Ramos (cell line): Measurements from ENCODE around the gene TCP11.

Experiments
- in situ Hi-C: fragments of 300-500 bp; cut with MboI; formaldehyde crosslinking; loops from one replicate; pipeline ENCODE4 v1.14.3; 2022; ENCODE audit warnings: low sequenced_read_pairs; ENCODE audit not compliant: unreplicated experiment

Gene TCP11

DNA sequence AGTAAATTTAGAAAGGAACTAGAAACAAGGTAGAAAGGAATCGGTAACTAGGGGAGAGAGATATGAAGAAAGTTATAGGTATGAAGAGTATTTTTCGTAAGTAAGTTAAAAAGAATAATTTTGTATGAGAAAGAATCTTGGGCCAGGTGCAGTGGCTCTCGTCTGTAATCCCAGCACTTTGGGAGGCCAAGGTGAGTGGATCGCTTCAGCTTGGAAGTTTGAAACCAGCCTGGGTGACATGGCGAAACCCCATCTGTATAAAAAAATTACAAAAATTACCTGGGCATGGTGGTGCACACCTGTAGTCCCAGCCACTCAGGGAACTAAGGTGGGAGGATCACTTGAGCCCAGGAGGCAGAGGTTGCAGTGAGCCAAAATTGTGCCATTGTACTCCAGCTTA lies 42.0 kb downstream of the TCP11 start:
- in situ Hi-C loops = no loop called here

DNA sequence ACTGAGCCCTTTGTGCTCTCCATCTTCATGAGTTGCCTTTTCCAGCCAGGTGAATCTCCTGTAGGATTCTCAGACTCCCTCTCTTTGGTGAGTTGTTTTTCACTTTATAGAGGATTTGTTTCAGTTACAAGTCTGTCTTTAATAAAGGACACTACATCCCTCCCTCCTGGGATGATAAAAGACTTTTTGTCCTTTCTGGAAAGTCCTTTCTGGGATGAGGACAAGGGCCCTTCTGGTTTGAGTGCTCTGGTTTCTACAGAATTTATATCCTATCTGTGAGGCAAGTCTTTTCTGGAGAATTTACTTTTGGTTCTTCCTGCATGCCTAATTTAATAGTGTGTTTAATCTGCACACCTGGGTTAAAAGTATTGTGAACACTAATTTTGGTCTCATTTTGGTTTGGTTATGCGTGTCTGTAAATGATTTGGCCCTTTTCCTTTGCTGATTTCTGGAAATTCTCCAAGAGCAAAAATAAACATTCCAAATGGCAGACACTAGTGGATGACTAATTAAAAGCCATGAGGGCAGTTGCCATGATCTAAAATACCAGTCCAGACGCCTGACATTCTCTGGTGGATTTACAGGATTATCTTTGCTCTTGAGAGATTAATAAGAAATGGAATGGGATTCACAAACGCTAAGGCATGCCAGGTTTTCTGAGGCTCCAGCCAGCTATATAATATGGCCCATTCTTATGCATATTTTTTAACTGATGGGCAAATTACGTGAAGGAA lies 44.8 kb downstream of the TCP11 start:
- in situ Hi-C loops = no loop called here

DNA sequence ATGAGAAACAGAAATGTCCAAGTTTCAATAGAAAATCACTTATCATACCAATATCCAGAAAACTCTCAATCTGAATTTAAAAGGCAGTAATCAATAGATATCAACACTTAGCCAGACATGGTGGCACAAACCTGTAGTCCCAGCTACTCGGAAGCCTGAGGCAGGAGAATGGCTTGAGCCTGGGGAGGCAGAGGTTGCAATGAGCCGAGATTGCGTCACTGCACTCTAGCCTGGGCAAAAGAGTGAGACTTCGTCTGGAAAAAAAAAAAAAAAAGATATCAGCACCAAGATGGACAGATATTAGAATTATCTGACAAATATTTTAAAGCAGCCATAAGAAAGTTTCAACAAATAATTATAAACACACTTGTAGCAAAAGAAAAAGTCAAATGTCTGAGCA lies 47.0 kb downstream of the TCP11 start:
- in situ Hi-C loops = no loop called here

DNA sequence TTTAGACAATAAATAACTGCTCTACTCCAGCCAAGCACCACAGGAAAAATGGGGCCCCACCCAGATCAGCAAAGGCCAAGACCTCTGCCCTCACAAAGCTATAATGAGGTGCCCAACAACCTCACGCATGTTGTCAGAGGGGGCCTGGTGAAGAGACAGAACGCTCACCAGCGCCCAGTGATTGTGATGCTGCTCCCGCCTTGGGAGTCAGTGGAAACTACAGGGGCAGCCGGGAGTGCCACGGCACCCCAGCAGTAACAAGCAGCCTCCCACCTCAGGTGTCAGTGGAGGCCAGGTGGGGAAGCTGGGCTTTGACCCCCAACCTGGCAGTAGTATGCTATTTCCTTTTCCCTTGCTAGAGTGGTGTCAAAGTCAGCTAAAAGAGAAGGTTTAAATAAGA lies 47.4 kb downstream of the TCP11 start:
- in situ Hi-C loops = no loop called here

DNA sequence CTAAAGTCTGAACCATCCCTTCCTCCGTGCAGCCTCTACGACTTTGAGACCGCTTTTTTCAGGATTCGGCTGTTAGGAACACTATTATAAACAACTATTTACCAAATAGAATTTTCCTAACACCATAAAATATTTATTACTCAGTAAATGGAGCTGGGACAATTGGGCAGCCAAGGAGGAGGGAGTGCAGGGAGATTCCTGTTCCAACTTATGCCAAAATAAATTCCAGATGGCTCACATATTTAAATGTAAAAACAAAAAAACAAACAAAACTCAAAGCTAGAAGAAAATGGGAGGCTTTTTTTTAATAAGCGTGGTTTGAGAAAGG lies 48.1 kb downstream of the TCP11 start:
- in situ Hi-C loops = no loop called here

DNA sequence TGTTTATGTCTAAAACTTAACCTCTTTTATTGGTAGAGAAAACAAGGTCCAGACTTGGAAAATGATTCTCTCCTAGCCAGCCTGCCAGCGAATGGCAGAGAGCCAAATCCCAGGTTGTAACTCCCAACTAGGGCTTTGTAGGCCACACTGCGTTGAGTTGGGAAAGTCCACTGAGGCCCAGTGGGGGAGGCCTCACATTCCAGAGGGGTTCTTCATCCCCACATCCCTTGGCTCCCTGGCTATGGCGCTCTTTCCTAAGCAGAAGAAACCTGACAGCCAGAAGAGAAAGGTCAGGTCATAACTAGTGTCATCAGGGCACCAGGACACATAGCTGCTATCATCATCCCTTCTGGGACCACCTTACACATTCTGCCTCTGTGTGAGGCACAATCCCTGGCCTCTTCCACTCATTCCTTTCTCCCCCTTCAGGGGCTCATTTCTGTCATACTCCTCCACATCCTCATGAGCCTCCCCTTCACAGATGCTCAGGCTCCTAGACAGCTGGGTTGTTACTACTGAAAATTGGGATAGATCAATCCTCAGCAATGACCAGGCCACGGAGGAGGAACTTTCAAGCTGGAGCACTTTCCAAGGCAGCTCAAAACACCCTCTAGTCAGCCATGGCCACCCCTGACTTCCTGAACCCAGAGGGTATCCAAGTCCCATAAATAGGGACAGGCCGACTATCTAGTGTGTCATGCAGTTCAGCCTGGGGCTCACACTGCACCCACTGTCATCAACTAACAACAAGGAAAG lies 48.6 kb downstream of the TCP11 start:
- in situ Hi-C loops = no loop called here

DNA sequence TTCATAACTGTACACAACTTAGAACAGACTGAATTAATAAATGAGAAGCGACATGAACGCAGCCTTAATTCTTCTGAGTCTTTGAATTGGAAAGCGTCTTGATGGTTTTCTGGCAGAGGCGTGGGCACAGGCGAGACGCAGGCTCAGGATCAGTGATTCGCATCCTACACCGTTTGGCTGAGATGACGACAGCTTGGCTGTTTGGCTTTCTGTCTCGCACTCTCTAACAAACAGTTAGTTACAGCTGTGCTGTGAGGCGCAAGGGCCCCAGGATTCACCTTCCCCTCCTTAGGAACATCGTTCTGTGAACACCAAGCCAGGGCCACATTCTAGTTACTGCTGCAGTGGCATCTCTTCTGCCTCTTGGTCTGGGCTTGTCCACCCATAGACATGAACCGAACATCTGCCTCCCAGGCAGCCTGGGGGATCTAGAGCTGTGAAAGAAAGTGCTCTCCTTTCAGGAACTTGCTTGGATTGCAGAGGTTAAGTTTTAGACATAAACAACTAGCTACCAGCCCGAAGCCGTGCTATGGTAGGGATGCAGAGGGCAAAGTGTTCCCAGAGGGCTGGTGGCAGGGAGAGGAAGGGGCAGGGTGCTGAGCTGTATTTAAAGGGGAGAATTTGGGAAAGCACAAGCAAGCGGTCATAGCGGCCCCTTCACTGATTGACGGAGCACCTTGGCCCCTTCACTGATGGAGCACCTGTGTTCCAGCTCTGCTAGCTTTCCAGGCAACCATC lies 49.6 kb downstream of the TCP11 start:
- in situ Hi-C loops = no loop called here

DNA sequence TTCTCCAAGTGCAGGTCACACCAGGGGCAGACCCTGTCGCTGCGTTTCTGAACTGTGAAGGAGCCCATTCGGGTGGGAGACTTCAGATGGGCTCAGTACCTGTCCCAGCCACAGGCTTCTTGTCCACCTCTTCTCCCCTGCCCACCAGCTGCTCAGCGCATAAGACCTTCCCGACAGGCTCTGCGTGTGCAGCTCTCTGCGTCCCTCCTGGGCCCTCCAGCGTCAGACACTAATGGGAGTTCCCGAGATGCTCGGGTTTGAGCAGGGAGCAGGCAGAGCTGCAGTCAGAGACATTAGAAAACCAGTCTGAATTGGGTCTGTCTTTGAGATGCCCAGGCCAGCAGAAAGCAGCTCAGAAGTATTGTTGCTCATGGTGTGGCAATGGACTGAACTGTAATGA lies 50.4 kb downstream of the TCP11 start:
- in situ Hi-C loops = no loop called here

DNA sequence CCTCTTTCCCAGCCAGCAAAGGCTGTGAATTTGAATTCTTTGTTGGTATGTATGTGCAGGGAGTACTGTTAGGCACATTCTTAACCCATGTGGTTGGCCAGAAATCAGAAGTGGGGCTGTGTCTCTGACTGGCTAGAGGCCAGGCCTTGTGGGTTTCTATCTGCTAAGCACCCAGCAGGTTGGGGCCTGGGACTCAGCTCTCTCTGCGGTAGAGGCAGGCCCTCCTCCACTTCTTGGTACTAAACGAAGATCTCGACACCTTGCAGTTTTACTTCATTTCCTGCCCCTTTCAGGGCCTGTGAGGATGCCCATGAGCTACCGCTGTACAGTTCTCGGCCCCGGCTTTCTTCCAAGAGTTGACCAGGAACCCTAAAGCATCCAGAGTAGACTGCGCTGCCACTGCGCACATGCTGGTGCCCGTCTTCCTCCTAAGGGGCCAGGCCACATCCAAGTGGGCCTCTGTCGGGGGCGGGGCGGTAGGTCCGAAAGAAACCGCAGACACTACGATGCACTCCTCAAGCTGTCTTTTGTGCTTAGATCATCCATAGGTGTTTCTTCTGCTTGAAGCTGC lies 51.1 kb downstream of the TCP11 start:
- in situ Hi-C loops = no loop called here

DNA sequence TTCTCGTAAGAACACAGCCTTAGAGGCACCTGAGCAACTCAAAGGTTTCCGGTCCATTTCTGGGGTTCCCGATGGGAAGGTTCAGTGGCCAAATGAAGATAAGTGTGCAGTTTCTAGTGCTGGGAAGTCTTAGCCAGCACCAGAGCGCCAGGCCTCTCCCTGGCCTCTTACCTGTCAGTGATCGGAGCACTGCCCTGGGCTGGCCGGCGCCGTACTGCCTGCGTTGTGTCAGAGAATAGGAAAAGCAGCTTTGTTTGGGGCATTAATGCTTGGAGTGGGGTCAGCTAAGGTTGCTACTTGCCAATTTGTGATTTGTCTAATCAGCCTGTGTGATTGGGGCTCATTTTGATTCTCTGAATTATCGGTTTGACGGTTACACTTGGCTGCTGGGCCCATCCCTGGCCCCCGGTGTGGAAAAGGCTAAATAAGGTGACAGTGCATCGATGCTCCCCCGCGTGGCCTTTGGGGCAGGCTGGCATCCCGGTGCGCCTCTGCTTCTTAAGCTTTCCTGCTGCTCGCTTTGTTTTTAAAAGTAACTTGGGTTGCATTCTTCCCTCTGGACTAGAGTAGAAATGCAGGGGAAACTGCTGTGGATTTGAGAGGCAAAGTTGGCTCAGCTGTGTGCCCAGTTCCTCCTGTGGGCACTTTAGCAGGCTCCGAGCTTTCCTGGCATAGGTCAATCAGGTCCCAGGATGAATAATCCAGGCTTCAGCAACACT lies 51.8 kb downstream of the TCP11 start:
- in situ Hi-C loops = no loop called here

DNA sequence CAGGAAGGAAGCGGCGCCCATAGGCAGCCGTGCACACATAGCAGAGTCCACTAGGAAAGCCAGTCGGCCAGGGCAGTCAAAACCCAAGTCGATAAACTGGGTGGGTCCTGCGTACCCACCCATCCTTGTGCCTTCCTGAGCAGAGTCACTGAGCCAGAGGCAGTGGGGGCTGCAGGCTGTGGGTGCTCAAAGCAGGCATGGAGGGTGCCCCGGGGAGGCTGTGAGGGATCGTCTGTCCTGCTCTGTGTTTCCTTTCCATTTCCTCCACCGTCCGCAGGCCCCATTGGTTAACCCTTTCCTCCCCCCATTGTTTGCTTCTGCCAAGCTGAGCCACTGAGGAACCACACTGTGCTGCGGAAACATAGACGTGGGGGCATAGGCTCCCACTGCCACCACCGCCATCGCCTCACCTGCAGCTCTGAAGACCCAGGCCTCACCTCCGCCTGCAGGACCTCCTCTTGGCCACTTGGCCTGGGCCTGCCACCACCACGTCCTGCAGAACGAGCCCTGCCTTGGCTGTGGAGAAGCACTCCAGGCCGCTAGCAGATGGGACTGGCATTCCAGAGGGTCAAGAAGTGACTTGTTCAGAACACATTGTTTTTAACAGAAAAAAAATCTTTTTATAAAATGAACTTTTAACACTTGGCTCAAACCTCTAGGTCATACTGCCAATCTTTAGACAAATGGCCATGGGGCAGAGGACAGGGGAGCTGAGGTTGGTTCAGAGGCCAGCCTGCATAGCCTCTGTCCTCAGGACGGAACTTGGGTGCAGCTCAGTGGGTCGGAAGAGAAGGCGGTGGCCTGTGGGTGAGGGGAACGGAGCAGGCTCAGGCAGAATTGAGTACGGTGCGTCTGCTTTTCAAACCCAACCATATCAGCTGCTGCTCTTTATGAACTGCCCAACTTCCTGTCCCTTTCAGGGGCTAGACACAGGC lies 52.6 kb downstream of the TCP11 start:
- in situ Hi-C loops = no loop called here

DNA sequence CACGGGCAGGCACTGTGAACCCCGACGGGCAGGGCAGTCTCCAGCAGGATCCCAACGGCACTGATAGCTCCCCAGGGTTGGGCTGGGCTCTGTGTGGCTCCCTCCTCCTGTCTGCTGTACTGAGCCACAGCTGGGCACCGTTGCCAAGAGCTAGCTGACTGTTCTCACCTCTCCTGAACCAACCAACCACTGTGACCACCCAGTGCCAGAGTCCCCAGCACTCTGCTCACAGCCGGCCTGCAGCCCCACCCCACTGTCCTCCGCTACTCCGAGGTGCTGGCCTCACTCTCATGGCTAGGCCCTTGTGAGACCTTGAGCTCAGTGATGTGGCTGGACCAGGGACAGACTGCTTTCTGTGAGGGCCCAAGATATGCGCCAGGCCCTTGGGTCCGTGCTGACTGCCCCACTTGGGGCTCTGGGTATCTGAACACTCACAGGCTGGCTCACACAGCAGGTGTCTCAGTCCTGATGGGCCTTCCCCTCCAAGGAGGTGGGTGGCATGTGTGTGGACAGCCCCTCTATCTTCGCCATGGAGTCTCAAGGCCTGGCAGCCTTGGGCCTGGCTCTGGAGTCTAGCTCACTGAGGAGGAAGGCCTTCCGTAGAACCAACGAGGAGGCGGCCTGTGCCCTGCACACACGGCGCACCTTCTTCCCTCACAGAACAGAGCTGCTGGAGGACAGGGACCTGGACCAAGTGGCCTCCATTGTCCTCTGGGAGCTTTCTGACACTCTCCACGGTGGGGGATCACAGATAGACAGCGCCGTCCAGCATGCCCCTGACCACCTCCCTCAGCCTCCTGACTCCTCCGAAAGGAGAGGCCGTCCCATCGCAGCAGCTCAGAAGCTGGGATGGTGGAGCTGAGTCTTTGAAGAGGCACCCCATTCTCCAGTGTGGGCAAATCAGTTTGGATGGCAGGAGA lies 53.5 kb downstream of the TCP11 start:
- in situ Hi-C loops = no loop called here

DNA sequence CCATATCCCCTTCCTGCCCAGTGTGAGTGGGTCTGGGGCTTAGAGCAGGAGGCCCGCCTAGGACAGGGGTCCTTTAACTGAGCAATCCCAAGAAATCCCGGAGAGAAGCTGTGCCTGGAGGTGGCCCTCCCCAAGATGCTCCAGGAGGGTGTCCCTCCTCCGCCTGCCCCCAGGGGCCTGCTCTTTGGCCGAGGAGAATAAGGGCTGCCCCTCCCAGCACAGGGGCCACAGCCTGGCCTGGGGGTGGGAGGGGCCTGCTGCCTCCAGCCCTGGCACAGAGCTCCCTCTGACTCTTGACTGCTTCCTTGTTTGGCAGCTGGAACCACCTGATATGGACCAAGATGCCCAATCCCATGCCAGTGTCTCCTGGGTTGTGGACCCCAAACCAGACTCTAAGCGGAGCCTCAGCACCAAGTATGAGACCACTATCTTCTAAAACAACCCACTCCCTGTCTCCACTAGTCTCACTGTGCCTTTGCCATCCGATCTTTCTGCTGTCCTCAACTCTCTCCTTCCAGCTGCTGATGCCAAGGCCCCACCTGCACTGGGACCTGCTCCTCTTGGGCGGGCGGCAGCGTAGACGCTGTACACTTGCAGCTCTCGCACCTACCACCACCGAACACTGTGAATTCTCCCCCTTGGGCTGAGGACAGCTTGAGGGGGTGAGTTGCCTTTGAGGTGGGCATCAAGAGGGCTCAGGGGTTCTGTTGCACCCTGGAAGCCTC lies 54.3 kb downstream of the TCP11 start:
- in situ Hi-C loops = no loop called here

DNA sequence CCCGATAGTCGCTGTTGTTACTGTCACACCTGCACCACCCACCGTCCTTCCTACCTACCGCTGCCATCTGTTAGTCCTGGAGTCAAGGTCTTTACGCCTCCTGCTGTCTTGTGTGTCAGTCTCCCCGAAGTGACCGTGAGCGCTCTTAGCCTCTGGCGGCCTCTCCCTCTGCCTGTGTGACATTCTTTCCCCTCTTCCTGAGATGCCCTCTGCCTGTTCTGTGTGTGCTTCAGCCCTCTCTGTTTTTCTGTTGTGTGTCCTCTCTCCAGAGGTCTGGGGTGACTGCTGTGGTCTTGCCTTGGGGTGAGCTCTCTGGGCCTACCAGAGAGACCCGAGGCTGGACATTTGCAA lies 54.9 kb downstream of the TCP11 start:
- in situ Hi-C loops = no loop called here

DNA sequence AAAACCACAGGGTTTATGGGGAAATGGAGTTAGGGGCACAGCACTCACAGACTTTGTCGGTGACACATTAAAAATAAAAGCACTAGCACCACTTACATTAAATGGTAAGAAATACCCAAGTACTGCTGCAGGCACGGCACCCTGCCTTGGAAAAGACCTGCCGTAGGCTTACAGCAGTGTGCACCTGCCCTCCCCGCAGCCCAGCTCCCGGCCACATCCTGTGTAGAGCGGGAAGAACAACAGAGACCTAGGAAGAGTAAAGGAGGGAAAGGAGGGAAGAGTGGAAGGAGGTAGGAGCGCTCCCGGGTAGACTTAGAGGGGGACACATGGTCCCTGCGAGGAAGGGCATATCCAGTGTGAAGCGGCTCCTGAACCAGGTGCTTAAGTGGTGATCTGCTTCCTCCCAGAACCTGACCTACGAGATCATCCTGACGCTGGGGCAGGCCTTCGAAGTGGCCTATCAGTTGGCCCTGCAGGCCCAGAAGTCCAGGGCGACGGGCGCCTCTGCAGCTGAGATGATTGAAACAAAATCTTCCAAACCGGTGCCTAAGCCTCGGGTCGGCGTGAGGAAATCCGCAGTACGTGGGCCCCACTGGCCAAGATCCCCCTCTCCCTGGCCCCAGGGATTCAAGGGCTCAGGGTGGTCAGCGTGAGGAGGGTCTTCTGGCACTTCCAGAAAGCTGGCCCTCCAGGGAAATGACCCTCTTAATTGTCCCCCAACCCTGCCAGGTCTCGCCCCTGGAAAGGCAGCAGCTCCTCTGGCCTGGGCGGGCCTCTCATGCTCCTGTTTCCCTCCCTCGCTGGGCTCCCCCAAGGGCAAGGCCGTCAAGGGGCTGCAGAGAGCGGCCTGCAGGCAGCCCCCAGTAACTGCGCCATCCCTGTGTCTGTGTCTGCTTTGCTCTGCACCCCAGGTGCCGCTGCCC lies 55.5 kb downstream of the TCP11 start:
- in situ Hi-C loops = no loop called here

DNA sequence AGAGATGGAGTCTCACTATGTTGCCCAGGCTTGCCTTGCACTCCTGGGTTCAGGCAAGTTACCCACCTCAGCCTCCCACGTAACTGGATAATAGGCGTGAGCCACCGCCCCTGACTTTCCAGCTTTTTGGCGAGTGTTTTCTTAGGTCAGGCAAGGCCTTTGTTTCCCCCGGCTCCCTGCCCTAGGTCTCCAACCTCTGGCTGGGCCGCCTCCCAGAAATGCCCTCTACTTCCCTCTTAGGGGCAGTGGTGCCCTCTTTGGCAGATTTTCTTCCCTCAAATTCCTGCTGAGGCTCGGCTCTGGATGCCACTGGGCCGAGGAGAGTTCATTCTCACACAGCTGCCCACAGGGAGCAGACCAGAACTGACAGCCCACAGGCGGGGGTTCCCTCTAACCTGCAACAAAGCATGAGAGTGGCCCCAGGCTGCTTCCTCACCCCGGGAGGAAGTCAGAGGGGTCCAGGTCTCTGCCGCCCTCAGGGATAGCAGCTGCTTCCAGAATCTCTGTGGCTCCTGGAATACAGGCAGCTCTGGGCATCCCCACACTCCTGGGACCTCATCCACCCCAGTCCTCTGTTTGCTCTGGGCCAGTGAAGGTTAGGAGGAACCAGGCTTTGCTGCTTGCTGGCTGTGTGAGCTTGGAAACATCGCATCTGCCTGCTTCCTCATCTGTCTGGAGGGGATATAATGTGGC lies 56.5 kb downstream of the TCP11 start:
- in situ Hi-C loops = no loop called here
